ENCODE results near the gene COL5A3. TPM values are rescaled to one million over a fixed set of nuclear protein-coding genes. Genes with fewer than 3 reads are reported as not detected.

The COL5A3 gene
- total RNA-seq, 1 experiment from 2014 or later = not detected

- H3K36me3 ChIP-seq (ENCODE audit: control insufficient read depth, insufficient read depth, low read length) = no peaks in the 10 kb centered on the region
- no peaks in the 10 kb centered on the region; the same call in 1 of the 2 replicates for H3K27me3 ChIP-seq (replicated peaks; ENCODE audit: control insufficient read depth, insufficient read depth, low read length)
- DNase-seq = no peak
- peaks cover 13% of the 10 kb centered on the region for H3K27me3 Mint-ChIP-seq (ENCODE audit: insufficient read depth, unreplicated experiment)
- H3K27ac Mint-ChIP-seq (ENCODE audit: unreplicated experiment) = no peak overlapping the region
- peaks cover 7% of the 10 kb centered on the region for H3K36me3 Mint-ChIP-seq (ENCODE audit: insufficient read depth, unreplicated experiment)
- H3K4me1 ChIP-seq = 0 out of 2 replicates have a peak, but pooled peaks cover 4% of the 10 kb centered on the region
- H3K4me1 Mint-ChIP-seq (ENCODE audit: low read depth, unreplicated experiment) = peaks cover 12% of the 10 kb centered on the region
- CTCF ChIA-PET = interaction anchor here (0.6 kb wide), 1 partner anchor 22 kb away, joined by 4 read pairs; no protein-coding TSS in a partner anchor
- no peak overlapping the region for H3K4me3 Mint-ChIP-seq (ENCODE audit: unreplicated experiment)
- no peaks in the 10 kb centered on the region for H3K9me3 ChIP-seq
- no peaks in the 10 kb centered on the region for H3K9me3 Mint-ChIP-seq (ENCODE audit: unreplicated experiment)
- intact Hi-C loops (cut with micrococcal nuclease; ENCODE audit: unreplicated experiment) = no loop called here
- no peak overlapping the region for H3K4me3 ChIP-seq (ENCODE audit: low read depth, low read length)
- BruUV-seq (replicated peaks) = no TSS peak
- POLR2A ChIA-PET = no interaction called here
- TF ChIP-seq, protein P1, sequence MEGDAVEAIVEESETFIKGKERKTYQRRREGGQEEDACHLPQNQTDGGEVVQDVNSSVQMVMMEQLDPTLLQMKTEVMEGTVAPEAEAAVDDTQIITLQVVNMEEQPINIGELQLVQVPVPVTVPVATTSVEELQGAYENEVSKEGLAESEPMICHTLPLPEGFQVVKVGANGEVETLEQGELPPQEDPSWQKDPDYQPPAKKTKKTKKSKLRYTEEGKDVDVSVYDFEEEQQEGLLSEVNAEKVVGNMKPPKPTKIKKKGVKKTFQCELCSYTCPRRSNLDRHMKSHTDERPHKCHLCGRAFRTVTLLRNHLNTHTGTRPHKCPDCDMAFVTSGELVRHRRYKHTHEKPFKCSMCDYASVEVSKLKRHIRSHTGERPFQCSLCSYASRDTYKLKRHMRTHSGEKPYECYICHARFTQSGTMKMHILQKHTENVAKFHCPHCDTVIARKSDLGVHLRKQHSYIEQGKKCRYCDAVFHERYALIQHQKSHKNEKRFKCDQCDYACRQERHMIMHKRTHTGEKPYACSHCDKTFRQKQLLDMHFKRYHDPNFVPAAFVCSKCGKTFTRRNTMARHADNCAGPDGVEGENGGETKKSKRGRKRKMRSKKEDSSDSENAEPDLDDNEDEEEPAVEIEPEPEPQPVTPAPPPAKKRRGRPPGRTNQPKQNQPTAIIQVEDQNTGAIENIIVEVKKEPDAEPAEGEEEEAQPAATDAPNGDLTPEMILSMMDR (IDR thresholded peaks at IDR 0.05; ENCODE audit: insufficient read depth in 1 of 2, low read depth in 1 of 2, low read length in 1 of 2, severe bottlenecking in 1 of 2, unreplicated experiment in 1 of 2) = no peak
These were observed 4.5 kb downstream of the COL5A3 start for GRCh38 chr19:10005632-10006334.

- Mint-ChIP-seq H3K4me1 (ENCODE audit: low read depth, unreplicated experiment) (peaks cover 8% of the 10 kb centered on the region), H3K9me3 (ENCODE audit: unreplicated experiment) (no peaks in the 10 kb centered on the region), H3K36me3 (ENCODE audit: insufficient read depth, unreplicated experiment) (peaks cover 2% of the 10 kb centered on the region), H3K27me3 (ENCODE audit: insufficient read depth, unreplicated experiment) (peaks cover 15% of the 10 kb centered on the region), H3K4me3 (ENCODE audit: unreplicated experiment) (no peak overlapping the region), H3K27ac (ENCODE audit: unreplicated experiment) (no peak overlapping the region)
- H3K9me3 ChIP-seq = no peaks in the 10 kb centered on the region
- BruUV-seq (replicated peaks) = no TSS peak
- CTCF ChIA-PET = no interaction called here
- DNase-seq = no peak
- no peaks in the 10 kb centered on the region; the same call in 1 of the 2 replicates for H3K27me3 ChIP-seq (replicated peaks; ENCODE audit: control insufficient read depth, insufficient read depth, low read length)
- 0 out of 2 replicates have a peak, but pooled peaks cover 4% of the 10 kb centered on the region for H3K4me1 ChIP-seq
- POLR2A ChIA-PET = no interaction called here
- H3K36me3 ChIP-seq (ENCODE audit: control insufficient read depth, insufficient read depth, low read length) = no peaks in the 10 kb centered on the region
- H3K4me3 ChIP-seq (ENCODE audit: low read depth, low read length) = no peak overlapping the region
- intact Hi-C loops (cut with micrococcal nuclease; ENCODE audit: unreplicated experiment) = no loop called here
- TF ChIP-seq, protein P1 (IDR thresholded peaks at IDR 0.05; ENCODE audit: insufficient read depth in 1 of 2, low read depth in 1 of 2, low read length in 1 of 2, severe bottlenecking in 1 of 2, unreplicated experiment in 1 of 2) = no peak
These were observed 5.7 kb downstream of the COL5A3 start for GRCh38 chr19:10004617-10005016.

- H3K36me3 Mint-ChIP-seq (ENCODE audit: insufficient read depth, unreplicated experiment) = no peaks in the 10 kb centered on the region
- no peak overlapping the region for H3K4me3 ChIP-seq (ENCODE audit: low read depth, low read length)
- intact Hi-C loops (cut with micrococcal nuclease; ENCODE audit: unreplicated experiment) = no loop called here
- no peaks in the 10 kb centered on the region for H3K4me1 ChIP-seq
- ChIA-PET POLR2A (no interaction called here), CTCF (no interaction called here)
- H3K36me3 ChIP-seq (ENCODE audit: control insufficient read depth, insufficient read depth, low read length) = no peaks in the 10 kb centered on the region
- H3K9me3 ChIP-seq = no peaks in the 10 kb centered on the region
- no peak overlapping the region for H3K4me3 Mint-ChIP-seq (ENCODE audit: unreplicated experiment)
- H3K9me3 Mint-ChIP-seq (ENCODE audit: unreplicated experiment) = no peaks in the 10 kb centered on the region
- peaks cover 18% of the 10 kb centered on the region for H3K27me3 Mint-ChIP-seq (ENCODE audit: insufficient read depth, unreplicated experiment)
- H3K27me3 ChIP-seq (replicated peaks; ENCODE audit: control insufficient read depth, insufficient read depth, low read length) = no peaks in the 10 kb centered on the region
- TF ChIP-seq, protein P1 (IDR thresholded peaks at IDR 0.05; ENCODE audit: insufficient read depth in 1 of 2, low read depth in 1 of 2, low read length in 1 of 2, severe bottlenecking in 1 of 2, unreplicated experiment in 1 of 2) = no peak
- no peaks in the 10 kb centered on the region for H3K4me1 Mint-ChIP-seq (ENCODE audit: low read depth, unreplicated experiment)
- H3K27ac Mint-ChIP-seq (ENCODE audit: unreplicated experiment) = no peak overlapping the region
- no peak for DNase-seq
- BruUV-seq (replicated peaks) = no TSS peak
These were observed 7.0 kb downstream of the COL5A3 start for GRCh38 chr19:10003271-10003670.

All from Caco-2 (cell line).